ENCODE data around the gene FHOD3. TPM values are rescaled to one million over a fixed set of nuclear protein-coding genes. Genes with fewer than 3 reads are reported as not detected.

The FHOD3 gene
- total RNA-seq, 1 donor from 2014 or later, result 8.9 TPM

DNA sequence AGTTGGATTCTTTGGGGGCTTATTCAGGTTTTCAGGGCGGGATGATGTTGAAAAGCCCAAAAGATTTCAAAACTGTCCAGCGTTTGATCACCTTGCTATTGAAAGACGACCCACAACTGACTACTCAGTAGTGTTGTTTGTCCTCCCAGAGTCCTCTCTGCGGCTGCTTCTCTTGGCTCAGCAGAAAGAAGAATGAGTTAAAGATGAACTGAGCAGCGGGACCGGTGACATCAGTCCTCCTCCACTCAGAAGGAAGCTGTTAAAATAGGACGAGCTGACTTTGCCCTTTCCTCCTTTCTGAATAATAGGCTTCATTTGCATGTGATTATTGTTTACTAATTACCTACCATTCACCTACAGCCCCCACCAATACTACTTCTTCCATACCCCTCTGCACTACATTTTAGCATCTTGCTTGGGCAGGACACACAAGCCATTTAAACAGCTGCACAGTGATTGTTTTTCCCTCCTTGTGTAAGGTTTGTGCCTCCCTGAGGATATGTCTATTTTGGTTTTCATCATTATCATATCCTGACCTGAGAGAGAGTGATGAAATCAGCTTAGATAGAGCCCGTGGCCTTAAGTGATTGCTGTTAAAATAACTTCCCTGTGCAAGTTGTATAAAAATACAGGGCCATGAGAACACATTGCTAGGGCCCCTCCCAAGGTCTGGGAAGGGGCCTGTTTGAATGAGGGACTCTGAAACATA, 261.8 kb downstream of the FHOD3 start:
- no peaks in the 10 kb centered on the region for H3K27me3 Mint-ChIP-seq (ENCODE audit: low read depth)
- TF ChIP-seq CTCF (IDR thresholded peaks at IDR 0.05), result no peak
- peaks cover 6% of the 10 kb centered on the region for H3K4me1 Mint-ChIP-seq (ENCODE audit: low read depth)
- H3K36me3 Mint-ChIP-seq (ENCODE audit: low read depth), result peaks cover 2% of the 10 kb centered on the region
- DNase-seq (ENCODE audit: low spot score), result no peak
- peaks cover 7% of the 10 kb centered on the region for H3K9me3 Mint-ChIP-seq (ENCODE audit: low read depth)
- no peak overlapping the region for H3K4me3 Mint-ChIP-seq (ENCODE audit: unreplicated experiment)
- no peak overlapping the region for H3K27ac Mint-ChIP-seq (ENCODE audit: unreplicated experiment)

- no peak for DNase-seq (ENCODE audit: low spot score)
- Mint-ChIP-seq H3K27me3 (ENCODE audit: low read depth) (no peaks in the 10 kb centered on the region), H3K9me3 (ENCODE audit: low read depth) (peaks cover 7% of the 10 kb centered on the region), H3K36me3 (ENCODE audit: low read depth) (peaks cover 2% of the 10 kb centered on the region), H3K4me1 (ENCODE audit: low read depth) (peaks cover 6% of the 10 kb centered on the region), H3K4me3 (ENCODE audit: unreplicated experiment) (no peak overlapping the region), H3K27ac (ENCODE audit: unreplicated experiment) (no peak overlapping the region)
- no peak for TF ChIP-seq CTCF (IDR thresholded peaks at IDR 0.05)
Measured at GRCh38 chr18:36560187-36560586, 262.7 kb downstream of the FHOD3 start.

GRCh38 chr18:36561046-36561445, 263.5 kb downstream of the FHOD3 start:
- no peak for TF ChIP-seq CTCF (IDR thresholded peaks at IDR 0.05)
- Mint-ChIP-seq H3K36me3 (ENCODE audit: low read depth) (peaks cover 2% of the 10 kb centered on the region), H3K4me1 (ENCODE audit: low read depth) (peaks cover 6% of the 10 kb centered on the region), H3K27ac (ENCODE audit: unreplicated experiment) (no peak overlapping the region), H3K27me3 (ENCODE audit: low read depth) (no peaks in the 10 kb centered on the region), H3K9me3 (ENCODE audit: low read depth) (peaks cover 7% of the 10 kb centered on the region), H3K4me3 (ENCODE audit: unreplicated experiment) (no peak overlapping the region)
- no peak for DNase-seq (ENCODE audit: low spot score)

DNA sequence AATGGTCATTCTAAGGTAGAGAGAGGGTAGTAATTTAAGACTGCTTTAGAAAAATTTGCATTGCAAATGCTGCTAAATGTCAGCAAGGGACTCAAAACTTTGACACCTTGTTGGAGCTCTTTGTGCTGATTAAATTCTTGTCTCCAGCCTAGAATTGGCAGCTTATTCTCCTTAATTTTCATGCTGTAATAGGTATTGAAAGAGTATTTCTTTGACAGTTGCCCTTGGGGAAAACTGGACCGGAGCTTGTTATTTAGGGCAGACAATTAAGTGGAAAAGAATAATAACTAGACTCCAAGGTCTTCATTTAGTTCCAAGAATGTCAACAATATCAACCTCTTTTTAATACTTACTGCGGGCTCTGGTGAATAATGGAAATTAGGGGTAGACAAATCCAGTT, 267.3 kb downstream of the FHOD3 start:
- H3K27me3 Mint-ChIP-seq (ENCODE audit: low read depth), result peaks cover 10% of the 10 kb centered on the region

DNA sequence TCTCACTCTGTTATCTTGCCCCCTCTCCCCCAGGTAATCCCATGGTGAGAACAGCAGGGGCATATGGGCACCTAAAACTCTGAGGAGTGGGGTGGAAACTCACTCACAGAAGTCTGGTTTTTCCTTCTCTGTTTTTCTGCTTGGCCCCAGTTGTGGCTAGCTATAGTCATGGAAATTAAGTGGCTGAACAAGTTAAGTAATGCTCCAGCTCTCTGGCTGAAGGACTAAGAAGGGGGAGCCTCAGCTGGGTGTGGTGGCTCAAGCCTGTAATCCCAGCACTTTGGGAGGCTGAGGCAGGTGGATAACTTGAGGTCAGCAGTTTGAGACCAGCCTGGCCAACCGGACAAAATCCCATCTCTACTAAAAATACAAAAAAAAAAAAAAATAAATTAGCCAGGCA, 270.3 kb downstream of the FHOD3 start:
- no peak overlapping the region for H3K27ac Mint-ChIP-seq (ENCODE audit: unreplicated experiment)

More for the DNA sequence above, 267.3 kb downstream of the FHOD3 start:
- TF ChIP-seq CTCF (IDR thresholded peaks at IDR 0.05), result no peak
- Mint-ChIP-seq H3K9me3 (ENCODE audit: low read depth) (no peaks in the 10 kb centered on the region), H3K27ac (ENCODE audit: unreplicated experiment) (no peak overlapping the region), H3K4me3 (ENCODE audit: unreplicated experiment) (no peak overlapping the region), H3K36me3 (ENCODE audit: low read depth) (no peaks in the 10 kb centered on the region), H3K4me1 (ENCODE audit: low read depth) (no peaks in the 10 kb centered on the region)
- no peak for DNase-seq (ENCODE audit: low spot score)

More for the DNA sequence above, 270.3 kb downstream of the FHOD3 start:
- DNase-seq (ENCODE audit: low spot score), result no peak
- no peak for TF ChIP-seq CTCF (IDR thresholded peaks at IDR 0.05)
- H3K9me3 Mint-ChIP-seq (ENCODE audit: low read depth), result no peaks in the 10 kb centered on the region
- peaks cover 6% of the 10 kb centered on the region for H3K4me1 Mint-ChIP-seq (ENCODE audit: low read depth)
- peaks cover 15% of the 10 kb centered on the region for H3K27me3 Mint-ChIP-seq (ENCODE audit: low read depth)
- H3K4me3 Mint-ChIP-seq (ENCODE audit: unreplicated experiment), result no peak overlapping the region
- no peaks in the 10 kb centered on the region for H3K36me3 Mint-ChIP-seq (ENCODE audit: low read depth)

Measured in chondrocyte (in vitro differentiated cells).